ENCODE results near the gene GNAI1. TPM values are rescaled to one million over a fixed set of nuclear protein-coding genes. Genes with fewer than 3 reads are reported as not detected.

The GNAI1 gene
- total and polyA plus RNA-seq, 3 experiments from 2014 or later: 0.39 to 3.8 (median 0.42) TPM

DNA sequence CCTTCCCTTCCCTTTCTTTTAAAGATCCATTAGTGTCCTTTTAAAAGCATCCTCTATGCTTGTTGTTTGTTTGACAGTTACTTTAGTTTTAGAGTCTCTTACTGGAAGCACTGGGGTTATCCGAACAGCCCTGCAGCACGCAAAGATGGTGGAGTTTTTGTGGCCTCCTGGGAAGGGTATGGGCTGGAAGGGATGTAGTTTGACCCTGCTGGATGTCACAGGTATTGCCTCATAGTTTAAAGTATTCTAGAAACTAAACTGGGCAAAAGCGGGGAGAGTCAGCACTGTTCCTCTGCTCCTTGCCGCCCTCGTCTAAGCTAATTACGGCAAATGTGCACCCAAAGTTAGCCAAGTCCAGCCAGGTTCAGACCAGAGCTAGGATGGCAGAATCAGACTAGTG, 35.8 kb upstream of the GNAI1 start:
- H3K36me3 Mint-ChIP-seq: no peaks in the 10 kb centered on the region
- H3K27ac Mint-ChIP-seq: no peak overlapping the region
- Histone ChIP-seq H3K4me3 (ENCODE audit: low read length) (no peak overlapping the region), H3K4me1 (ENCODE audit: insufficient read depth, low read length) (no peaks in the 10 kb centered on the region), H3K36me3 (ENCODE audit: insufficient read depth, low read length) (no peaks in the 10 kb centered on the region), H3K27me3 (ENCODE audit: insufficient read depth, low read length, poor library complexity, severe bottlenecking) (no peaks in the 10 kb centered on the region), H3K27ac (ENCODE audit: low read depth, low read length) (no peak overlapping the region), H3K9me3 (ENCODE audit: low read length) (no peaks in the 10 kb centered on the region)
- DNase-seq: no peak
- ChIA-PET CTCF (no interaction called here), POLR2A (no interaction called here)
- no peaks in the 10 kb centered on the region for H3K4me1 Mint-ChIP-seq
- peak overlapping the region in 1 of 7 donors; percentile 61 for H3K4me3 Mint-ChIP-seq
- H3K27me3 Mint-ChIP-seq: no peaks in the 10 kb centered on the region
- H3K9me3 Mint-ChIP-seq: peaks cover 0 to 10% (median 5%) of the 10 kb centered on the region in 5 donors

DNA sequence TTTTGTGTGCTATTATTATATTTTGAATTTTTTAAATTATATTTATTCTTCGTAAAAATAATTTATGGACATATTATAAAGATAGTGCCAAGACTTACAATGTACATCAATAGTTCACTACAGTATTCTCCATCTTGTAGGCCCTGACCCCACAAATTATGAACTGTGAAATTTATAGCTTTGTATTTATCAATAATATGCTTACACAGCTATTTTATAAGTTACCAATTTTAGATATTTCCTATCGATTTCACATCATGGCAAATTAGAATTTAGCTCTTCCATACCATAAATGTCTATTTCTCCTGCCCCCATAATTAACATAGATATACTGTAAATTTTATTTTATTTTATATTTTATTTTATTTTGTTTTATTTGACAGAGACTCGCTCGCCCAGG, 34.4 kb upstream of the GNAI1 start:
- Mint-ChIP-seq H3K4me3 (no peak overlapping the region), H3K36me3 (no peaks in the 10 kb centered on the region), H3K27me3 (no peaks in the 10 kb centered on the region), H3K4me1 (no peaks in the 10 kb centered on the region), H3K9me3 (peaks cover 0 to 13% (median 7%) of the 10 kb centered on the region in 5 donors), H3K27ac (no peak overlapping the region)
- POLR2A ChIA-PET: no interaction called here
- Histone ChIP-seq H3K27ac (ENCODE audit: low read depth, low read length) (no peak overlapping the region), H3K27me3 (ENCODE audit: insufficient read depth, low read length, poor library complexity, severe bottlenecking) (no peaks in the 10 kb centered on the region), H3K4me1 (ENCODE audit: insufficient read depth, low read length) (no peaks in the 10 kb centered on the region), H3K9me3 (ENCODE audit: low read length) (no peaks in the 10 kb centered on the region), H3K36me3 (ENCODE audit: insufficient read depth, low read length) (no peaks in the 10 kb centered on the region), H3K4me3 (ENCODE audit: low read length) (no peak overlapping the region)
- no peak for DNase-seq
- CTCF ChIA-PET: no interaction called here

- Histone ChIP-seq H3K9me3 (ENCODE audit: low read length) (no peaks in the 10 kb centered on the region), H3K27ac (ENCODE audit: low read depth, low read length) (no peak overlapping the region), H3K4me1 (ENCODE audit: insufficient read depth, low read length) (peaks cover 9% of the 10 kb centered on the region), H3K27me3 (ENCODE audit: insufficient read depth, low read length, poor library complexity, severe bottlenecking) (no peaks in the 10 kb centered on the region), H3K36me3 (ENCODE audit: insufficient read depth, low read length) (no peaks in the 10 kb centered on the region), H3K4me3 (ENCODE audit: low read length) (no peak overlapping the region)
- Mint-ChIP-seq H3K4me1 (peaks cover 0 to 7% (median 0%) of the 10 kb centered on the region in 3 donors), H3K27me3 (no peaks in the 10 kb centered on the region), H3K27ac (no peak overlapping the region), H3K36me3 (no peaks in the 10 kb centered on the region), H3K9me3 (peaks cover 0 to 12% (median 8%) of the 10 kb centered on the region in 5 donors), H3K4me3 (no peak overlapping the region)
- ChIA-PET CTCF (no interaction called here), POLR2A (no interaction called here)
- DNase-seq: no peak
These were observed 28.8 kb upstream of the GNAI1 start for GRCh38 chr7:80105701-80106408.

- H3K4me3 Mint-ChIP-seq: no peak overlapping the region
- Histone ChIP-seq H3K36me3 (ENCODE audit: insufficient read depth, low read length) (no peaks in the 10 kb centered on the region), H3K27me3 (ENCODE audit: insufficient read depth, low read length, poor library complexity, severe bottlenecking) (no peaks in the 10 kb centered on the region), H3K4me1 (ENCODE audit: insufficient read depth, low read length) (peaks cover 9% of the 10 kb centered on the region), H3K9me3 (ENCODE audit: low read length) (no peaks in the 10 kb centered on the region), H3K27ac (ENCODE audit: low read depth, low read length) (no peak overlapping the region), H3K4me3 (ENCODE audit: low read length) (no peak overlapping the region)
- no peak for DNase-seq
- H3K27ac Mint-ChIP-seq: no peak overlapping the region
- CTCF ChIA-PET: no interaction called here
- H3K4me1 Mint-ChIP-seq: peaks cover 0 to 7% (median 0%) of the 10 kb centered on the region in 3 donors
- peaks cover under 1 to 12% (median 7%) of the 10 kb centered on the region in 5 donors for H3K9me3 Mint-ChIP-seq
- H3K27me3 Mint-ChIP-seq: no peaks in the 10 kb centered on the region
- H3K36me3 Mint-ChIP-seq: no peaks in the 10 kb centered on the region
- POLR2A ChIA-PET: no interaction called here
These were observed 28.0 kb upstream of the GNAI1 start for GRCh38 chr7:80106498-80107113.

GRCh38 chr7:80107278-80107677, 27.4 kb upstream of the GNAI1 start:
- H3K27me3 ChIP-seq (ENCODE audit: insufficient read depth, low read length, poor library complexity, severe bottlenecking): no peaks in the 10 kb centered on the region
- no peak overlapping the region for H3K27ac ChIP-seq (ENCODE audit: low read depth, low read length)
- no peaks in the 10 kb centered on the region for H3K9me3 ChIP-seq (ENCODE audit: low read length)
- no peak overlapping the region for H3K4me3 ChIP-seq (ENCODE audit: low read length)
- H3K9me3 Mint-ChIP-seq: peaks cover 2 to 12% (median 7%) of the 10 kb centered on the region in 5 donors
- peaks cover 0 to 7% (median 0%) of the 10 kb centered on the region in 3 donors for H3K4me1 Mint-ChIP-seq
- ChIA-PET CTCF (no interaction called here), POLR2A (no interaction called here)
- peaks cover 9% of the 10 kb centered on the region for H3K4me1 ChIP-seq (ENCODE audit: insufficient read depth, low read length)
- H3K27ac Mint-ChIP-seq: no peak overlapping the region
- no peaks in the 10 kb centered on the region for H3K36me3 Mint-ChIP-seq
- peak in 1 of 5 donors; percentile 33 for DNase-seq
- no peaks in the 10 kb centered on the region for H3K36me3 ChIP-seq (ENCODE audit: insufficient read depth, low read length)
- H3K4me3 Mint-ChIP-seq: no peak overlapping the region
- H3K27me3 Mint-ChIP-seq: no peaks in the 10 kb centered on the region

- Histone ChIP-seq H3K36me3 (ENCODE audit: insufficient read depth, low read length) (no peaks in the 10 kb centered on the region), H3K9me3 (ENCODE audit: low read length) (no peaks in the 10 kb centered on the region), H3K27ac (ENCODE audit: low read depth, low read length) (no peak overlapping the region), H3K4me1 (ENCODE audit: insufficient read depth, low read length) (peaks cover 9% of the 10 kb centered on the region), H3K27me3 (ENCODE audit: insufficient read depth, low read length, poor library complexity, severe bottlenecking) (no peaks in the 10 kb centered on the region), H3K4me3 (ENCODE audit: low read length) (no peak overlapping the region)
- peaks cover 2 to 11% (median 6%) of the 10 kb centered on the region in 5 donors for H3K9me3 Mint-ChIP-seq
- H3K36me3 Mint-ChIP-seq: no peaks in the 10 kb centered on the region
- DNase-seq: no peak
- no peaks in the 10 kb centered on the region for H3K27me3 Mint-ChIP-seq
- no peak overlapping the region for H3K4me3 Mint-ChIP-seq
- H3K4me1 Mint-ChIP-seq: peaks cover 0 to 7% (median 0%) of the 10 kb centered on the region in 3 donors
- ChIA-PET CTCF (interaction anchor here (0.7 kb wide), 1 partner anchor 43 kb away, joined by 3 read pairs; no protein-coding TSS in a partner anchor), POLR2A (no interaction called here)
- peak overlapping the region in 1 of 8 donors; percentile 50 for H3K27ac Mint-ChIP-seq
These were observed 24.3 kb upstream of the GNAI1 start for GRCh38 chr7:80110376-80110775.

DNA sequence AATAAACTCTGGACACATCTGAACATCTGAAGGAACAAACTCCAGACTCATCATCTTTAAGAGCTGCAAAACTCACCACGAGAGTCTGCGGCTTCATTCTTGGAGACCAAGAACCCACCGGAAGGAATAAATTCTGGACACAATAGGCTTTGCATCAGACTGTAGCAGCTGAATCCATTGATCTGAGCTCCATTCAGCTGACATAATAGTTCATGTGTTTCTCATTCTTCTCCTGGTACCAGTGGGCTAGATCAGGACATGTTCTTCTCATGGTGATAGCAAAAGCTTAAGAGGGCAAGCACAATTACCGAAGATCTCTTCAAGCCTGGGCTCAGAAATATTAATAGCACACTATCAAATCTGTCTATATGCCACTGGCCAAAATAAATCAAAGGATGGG, 20.5 kb upstream of the GNAI1 start:
- Mint-ChIP-seq H3K27me3 (no peaks in the 10 kb centered on the region), H3K4me1 (no peaks in the 10 kb centered on the region), H3K27ac (no peak overlapping the region), H3K9me3 (peaks cover 3 to 13% (median 6%) of the 10 kb centered on the region in 5 donors), H3K4me3 (no peak overlapping the region), H3K36me3 (no peaks in the 10 kb centered on the region)
- H3K36me3 ChIP-seq (ENCODE audit: insufficient read depth, low read length): no peaks in the 10 kb centered on the region
- no peaks in the 10 kb centered on the region for H3K27me3 ChIP-seq (ENCODE audit: insufficient read depth, low read length, poor library complexity, severe bottlenecking)
- ChIA-PET CTCF (no interaction called here), POLR2A (no interaction called here)
- no peaks in the 10 kb centered on the region for H3K4me1 ChIP-seq (ENCODE audit: insufficient read depth, low read length)
- H3K27ac ChIP-seq (ENCODE audit: low read depth, low read length): no peak overlapping the region
- H3K4me3 ChIP-seq (ENCODE audit: low read length): no peak overlapping the region
- no peaks in the 10 kb centered on the region for H3K9me3 ChIP-seq (ENCODE audit: low read length)
- DNase-seq: no peak

- no peaks in the 10 kb centered on the region for H3K36me3 Mint-ChIP-seq
- H3K27ac Mint-ChIP-seq: no peak overlapping the region
- ChIA-PET POLR2A (no interaction called here), CTCF (no interaction called here)
- H3K4me3 ChIP-seq (ENCODE audit: low read length): no peak overlapping the region
- H3K9me3 ChIP-seq (ENCODE audit: low read length): no peaks in the 10 kb centered on the region
- H3K9me3 Mint-ChIP-seq: peaks cover 0 to 7% (median 3%) of the 10 kb centered on the region in 5 donors
- no peaks in the 10 kb centered on the region for H3K27me3 Mint-ChIP-seq
- peaks cover 0 to 3% (median 0%) of the 10 kb centered on the region in 3 donors for H3K4me1 Mint-ChIP-seq
- H3K4me3 Mint-ChIP-seq: no peak overlapping the region
- H3K36me3 ChIP-seq (ENCODE audit: insufficient read depth, low read length): no peaks in the 10 kb centered on the region
- no peak for DNase-seq
- no peaks in the 10 kb centered on the region for H3K27me3 ChIP-seq (ENCODE audit: insufficient read depth, low read length, poor library complexity, severe bottlenecking)
- H3K4me1 ChIP-seq (ENCODE audit: insufficient read depth, low read length): no peaks in the 10 kb centered on the region
- H3K27ac ChIP-seq (ENCODE audit: low read depth, low read length): no peak overlapping the region
These were observed 9.9 kb upstream of the GNAI1 start for GRCh38 chr7:80124526-80125264.

Measured in CD8-positive, alpha-beta memory T cell (primary cell).